Measurements from ENCODE around the gene ETV4. TPM values are rescaled to one million over a fixed set of nuclear protein-coding genes. Genes with fewer than 3 reads are reported as not detected.

ETV4 gene
- total RNA-seq, 4 donors from 2014 or later, result 0.29 to 0.67 (median 0.42) TPM; not detected in 1

GRCh38 chr17:43554857-43555256 is 8.7 kb upstream of the ETV4 start:
- H3K27me3 ChIP-seq, result no peaks in the 10 kb centered on the region
- in situ Hi-C loops (cut with MboI; ENCODE audit: low sequenced_read_pairs in 4 of 4) (no loop called here), intact Hi-C loops (cut with DNase I; ENCODE audit: low total_unique reads) (no loop called here)
- no peak overlapping the region for H3K27ac ChIP-seq
- H3K36me3 ChIP-seq, result no peaks in the 10 kb centered on the region
- H3K9me3 ChIP-seq, result no peaks in the 10 kb centered on the region
- TF ChIP-seq CTCF (IDR thresholded peaks at IDR 0.05 in 4 of 5, conservative IDR thresholded peaks at IDR 0.05 in 1 of 5) (no peak), POLR2A (IDR thresholded peaks at IDR 0.05) (no peak)
- ATAC-seq, result no peak
- H3K4me3 ChIP-seq, result no peak overlapping the region
- H3K4me1 ChIP-seq, result peaks cover 11 to 15% of the 10 kb centered on the region in 2 donors
- DNase-seq, result no peak

- DNase-seq (no peak), ATAC-seq (no peak)
- in situ Hi-C loops (cut with MboI; ENCODE audit: low sequenced_read_pairs in 4 of 4), result no loop called here
- no peak for TF ChIP-seq POLR2A (IDR thresholded peaks at IDR 0.05)
- TF ChIP-seq CTCF (IDR thresholded peaks at IDR 0.05 in 4 of 5, conservative IDR thresholded peaks at IDR 0.05 in 1 of 5), result no peak
- H3K27me3 ChIP-seq, result no peaks in the 10 kb centered on the region
- H3K4me3 ChIP-seq, result no peak overlapping the region
- H3K36me3 ChIP-seq, result no peaks in the 10 kb centered on the region
- H3K27ac ChIP-seq, result no peak overlapping the region
- intact Hi-C loops (cut with DNase I; ENCODE audit: low total_unique reads), result no loop called here
- no peaks in the 10 kb centered on the region for H3K9me3 ChIP-seq
- H3K4me1 ChIP-seq, result peaks cover 11 to 15% of the 10 kb centered on the region in 2 donors
These were observed 7.4 kb upstream of the ETV4 start for GRCh38 chr17:43553573-43553972.

- Histone ChIP-seq H3K9me3 (no peaks in the 10 kb centered on the region), H3K36me3 (no peaks in the 10 kb centered on the region), H3K27ac (no peak overlapping the region), H3K27me3 (peaks cover 0 to 5% (median 5%) of the 10 kb centered on the region in 3 donors), H3K4me1 (peaks cover 11 to 15% of the 10 kb centered on the region in 2 donors), H3K4me3 (no peak overlapping the region)
- intact Hi-C loops (cut with DNase I; ENCODE audit: low total_unique reads), result no loop called here
- DNase-seq, result no peak
- peak; percentile 69 to 73 for ATAC-seq
- in situ Hi-C loops (cut with MboI; ENCODE audit: low sequenced_read_pairs in 4 of 4), result no loop called here
- no peak for TF ChIP-seq POLR2A (IDR thresholded peaks at IDR 0.05)
- TF ChIP-seq CTCF (IDR thresholded peaks at IDR 0.05 in 4 of 5, conservative IDR thresholded peaks at IDR 0.05 in 1 of 5), result no peak
These were observed 6.2 kb upstream of the ETV4 start for GRCh38 chr17:43552229-43552837.

GRCh38 chr17:43550754-43551153 is 4.6 kb upstream of the ETV4 start:
- intact Hi-C loops (cut with DNase I; ENCODE audit: low total_unique reads), result no loop called here

More at GRCh38 chr17:43550754-43551153, 4.6 kb upstream of the ETV4 start:
- Histone ChIP-seq H3K27me3 (peaks cover 5 to 8% (median 5%) of the 10 kb centered on the region in 3 donors), H3K4me1 (peaks cover 12 to 22% of the 10 kb centered on the region in 2 donors), H3K4me3 (no peak overlapping the region), H3K27ac (no peak overlapping the region), H3K36me3 (no peaks in the 10 kb centered on the region), H3K9me3 (no peaks in the 10 kb centered on the region)
- in situ Hi-C loops (cut with MboI; ENCODE audit: low sequenced_read_pairs in 4 of 4), result no loop called here
- ATAC-seq (no peak), DNase-seq (no peak)
- no peak for TF ChIP-seq POLR2A (IDR thresholded peaks at IDR 0.05)
- no peak for TF ChIP-seq CTCF (IDR thresholded peaks at IDR 0.05 in 4 of 5, conservative IDR thresholded peaks at IDR 0.05 in 1 of 5)
